Measurements from ENCODE around the gene DHRS11.

Gene DHRS11

DNA sequence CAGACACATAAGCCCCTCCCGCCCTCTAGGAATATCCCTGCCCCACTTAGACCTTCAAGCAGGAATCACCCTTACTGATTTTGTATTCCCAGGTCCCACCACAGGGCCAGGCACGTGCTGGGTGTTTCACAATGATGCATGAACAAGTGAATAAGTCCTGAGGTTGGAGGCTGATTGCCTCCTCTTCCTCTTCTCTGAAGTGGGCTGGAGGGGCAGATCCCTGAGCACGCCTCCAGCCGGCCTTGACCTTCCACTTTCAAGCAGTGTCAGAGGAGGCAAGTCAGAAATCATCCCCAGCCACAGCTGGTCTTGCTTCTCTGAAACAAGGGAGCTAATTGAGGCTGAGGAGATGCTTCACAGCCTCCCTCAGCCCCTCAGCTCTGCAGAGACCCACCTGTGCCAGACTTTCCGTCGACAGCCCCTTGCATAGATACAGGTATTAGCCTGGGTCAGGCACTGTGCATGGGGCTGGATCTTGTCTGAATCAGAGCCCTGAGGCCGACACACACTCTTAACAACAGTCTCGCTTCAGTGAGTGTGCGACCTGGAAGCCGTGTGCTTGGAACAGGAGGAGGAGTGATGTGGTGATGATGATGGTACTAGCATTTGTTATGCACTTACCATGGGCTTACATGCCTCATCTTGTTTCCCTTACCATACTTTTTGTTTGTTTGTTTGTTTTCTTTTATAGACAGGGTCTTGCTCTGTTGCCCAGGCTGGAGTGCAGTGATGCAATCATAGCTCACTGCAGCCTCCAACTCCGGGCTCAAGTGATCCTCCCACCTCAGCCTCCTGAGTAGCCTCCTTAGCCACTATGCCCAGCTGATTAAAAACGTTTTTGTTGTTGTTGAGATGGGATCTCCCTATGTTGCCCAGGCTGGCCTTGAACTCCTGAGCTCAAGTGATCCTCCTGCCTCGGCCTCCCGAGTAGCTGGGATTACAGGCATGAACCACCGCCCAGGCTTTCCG is 24.7 kb downstream of the DHRS11 start:
- DNase-seq = no peak

DNA sequence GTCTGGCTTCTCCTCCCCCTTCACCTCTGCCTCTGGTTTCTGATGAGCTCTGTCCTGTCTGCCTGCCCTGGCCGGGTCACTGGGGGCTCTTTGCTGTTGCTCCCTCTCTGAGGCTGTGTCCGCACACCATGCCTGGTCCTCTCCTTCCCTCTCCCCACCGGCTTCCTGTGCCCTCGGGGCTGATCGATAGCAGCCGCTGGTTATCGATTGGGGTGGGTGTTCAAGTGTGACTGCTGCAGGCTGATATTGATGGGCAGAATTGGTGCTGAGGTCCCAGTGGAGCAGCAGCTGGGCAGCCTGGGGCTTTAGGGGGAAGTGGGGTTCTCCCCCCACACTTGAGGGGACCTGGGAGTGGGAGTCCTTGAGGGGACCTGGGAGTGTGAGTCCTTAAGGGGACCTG is 26.1 kb downstream of the DHRS11 start:
- DNase-seq = no peak

DNA sequence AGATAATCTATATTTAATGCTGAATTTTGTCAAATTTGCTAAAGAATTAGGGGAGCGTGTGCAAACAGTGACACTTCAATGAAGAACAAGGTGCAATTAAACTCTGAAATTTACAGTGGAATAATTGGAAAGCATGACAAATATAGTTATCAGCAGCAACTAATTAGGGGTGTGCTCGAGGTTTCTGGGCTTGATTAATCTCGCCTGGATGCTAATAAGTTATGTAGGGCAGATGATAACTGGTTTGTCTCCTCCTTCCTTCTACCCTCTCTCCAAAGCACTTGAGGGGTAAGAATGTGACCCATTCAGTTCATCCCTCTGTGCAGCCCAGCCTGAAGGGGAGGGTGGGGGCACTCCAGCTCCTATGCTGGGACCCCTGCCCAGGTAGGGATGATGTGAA is 31.6 kb downstream of the DHRS11 start:
- DNase-seq = no peak

DNA sequence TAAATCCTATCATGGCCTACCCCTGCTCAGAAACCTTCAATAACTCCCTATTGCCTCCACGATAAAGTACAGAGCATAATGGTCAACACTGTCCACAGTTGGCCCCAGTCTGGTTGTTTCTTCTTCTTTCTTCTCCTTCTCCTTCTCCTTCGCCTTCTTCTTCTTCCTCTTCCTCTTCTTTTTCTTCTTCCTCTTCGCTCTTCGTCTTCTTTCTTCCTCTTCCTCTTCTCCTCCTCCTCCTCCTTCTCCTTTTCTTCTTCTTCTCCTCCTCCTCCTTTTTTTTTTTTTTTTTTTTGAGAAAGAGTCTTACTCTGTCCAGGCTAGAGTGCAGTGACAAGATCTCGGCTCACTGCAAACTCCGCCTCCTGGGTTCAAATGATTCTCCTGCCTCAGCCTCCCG is 33.5 kb downstream of the DHRS11 start:
- DNase-seq = no peak

DNA sequence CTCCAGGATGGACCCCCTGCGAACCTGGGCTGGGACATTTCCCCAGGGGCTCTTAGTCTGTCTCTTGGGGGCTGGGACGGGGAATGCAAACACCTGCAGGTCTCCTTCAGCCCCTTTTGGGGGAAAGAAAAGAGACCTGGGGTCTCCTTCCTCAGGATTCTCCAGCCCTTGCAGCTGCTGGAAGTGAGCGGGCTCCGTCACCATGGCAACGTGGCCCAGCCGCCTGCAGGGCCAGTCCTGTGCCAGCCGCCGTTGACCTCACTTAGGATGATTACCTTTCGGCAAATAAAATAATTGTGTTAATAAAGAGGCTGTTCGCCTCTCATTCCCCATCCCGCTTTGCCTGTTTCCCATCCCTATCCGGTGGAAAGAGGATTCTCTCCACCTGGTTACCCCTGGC is 35.4 kb downstream of the DHRS11 start:
- no peak for DNase-seq

DNA sequence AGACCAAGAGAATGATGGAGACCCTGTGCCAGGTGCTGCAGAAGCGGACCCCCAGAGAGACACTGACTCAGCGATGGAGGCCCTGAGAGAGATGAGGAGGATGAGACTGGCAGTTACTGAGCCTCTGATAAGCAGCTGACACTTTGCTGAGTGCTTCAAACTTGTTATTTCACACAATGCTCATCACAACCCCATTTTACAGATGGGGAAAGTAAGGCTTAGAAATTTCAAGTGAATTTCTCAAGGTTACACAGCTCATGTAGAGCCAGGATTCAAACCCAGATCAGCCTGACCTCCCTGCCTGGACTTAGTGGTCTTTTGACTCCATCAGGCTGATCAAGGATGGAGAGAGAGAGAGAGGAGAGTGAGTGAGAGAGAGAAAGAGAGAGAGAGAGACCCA is 36.9 kb downstream of the DHRS11 start:
- DNase-seq = no peak

DNA sequence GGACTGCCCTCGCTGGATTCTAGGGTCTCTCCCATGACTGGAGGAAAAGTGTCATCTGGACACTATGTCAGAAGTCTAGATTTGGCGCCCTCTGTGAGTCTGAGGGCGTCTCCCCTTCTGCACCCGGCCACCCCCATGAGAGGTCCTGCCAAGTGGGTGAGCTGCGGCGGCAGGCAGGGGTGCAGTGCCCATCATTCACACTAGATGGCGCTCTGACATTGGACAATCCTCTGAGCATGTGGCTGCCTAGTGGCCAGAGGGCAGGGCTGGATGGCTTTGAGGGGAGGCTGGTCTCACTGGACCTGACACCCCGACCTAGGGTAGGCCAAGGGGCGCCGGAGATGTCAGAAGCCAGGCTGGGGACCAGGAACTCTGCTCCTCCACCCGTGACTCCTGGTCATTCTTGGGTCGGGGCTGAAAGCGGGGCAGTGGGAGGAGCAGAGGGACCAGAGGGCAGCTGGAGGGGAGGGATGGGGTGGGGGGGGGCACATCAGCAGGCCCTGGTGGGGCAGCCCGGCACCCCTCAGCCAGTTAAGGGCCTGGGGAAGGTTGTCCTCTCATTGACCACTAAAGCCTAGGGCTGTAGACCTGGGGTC is 37.7 kb downstream of the DHRS11 start:
- DNase-seq = peak; percentile 81

DNA sequence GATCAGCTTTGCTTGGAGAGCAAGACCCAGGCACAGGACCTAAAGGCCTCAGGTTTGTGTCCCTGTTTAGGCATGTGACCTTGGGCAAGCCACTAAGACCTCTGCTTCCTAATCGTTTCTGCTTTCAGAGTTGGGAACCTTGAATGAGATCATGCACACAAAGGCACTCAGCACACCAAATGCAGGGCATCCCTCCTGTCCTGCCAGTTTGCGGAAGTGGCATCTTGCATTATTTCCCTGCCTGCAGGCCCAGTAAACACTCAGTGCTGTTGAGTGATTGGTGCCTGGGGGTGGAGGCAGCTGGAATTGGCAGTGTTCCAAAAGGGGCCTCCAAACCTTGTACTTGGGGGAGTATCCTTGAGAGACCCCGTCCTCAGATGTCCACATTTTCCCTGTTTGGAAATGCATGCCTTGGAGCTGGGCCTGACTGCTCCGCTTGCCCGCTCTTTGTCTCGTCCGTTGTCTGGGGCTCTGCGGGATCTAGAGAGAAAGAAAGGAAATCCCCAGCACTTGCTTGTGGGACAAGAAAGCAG is 38.4 kb downstream of the DHRS11 start:
- DNase-seq = no peak

DNA sequence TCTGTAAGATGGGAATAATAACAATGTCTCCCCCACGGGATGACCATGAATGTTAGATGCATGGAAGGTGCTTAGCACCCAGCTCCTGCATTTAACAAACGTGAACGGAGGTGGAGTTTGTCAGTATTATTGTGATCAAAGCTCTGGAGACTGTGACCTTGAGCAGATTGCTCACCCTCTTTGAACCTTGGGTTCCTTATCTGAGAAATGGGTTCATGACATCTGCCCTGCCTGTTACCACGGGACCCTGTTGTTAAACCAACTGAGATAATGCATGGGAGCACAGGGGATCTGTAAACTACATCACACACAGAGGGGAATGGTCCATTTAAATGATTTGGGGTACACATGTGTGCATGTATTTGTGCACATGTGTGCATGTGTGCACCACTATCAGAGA is 39.3 kb downstream of the DHRS11 start:
- DNase-seq = no peak

DNA sequence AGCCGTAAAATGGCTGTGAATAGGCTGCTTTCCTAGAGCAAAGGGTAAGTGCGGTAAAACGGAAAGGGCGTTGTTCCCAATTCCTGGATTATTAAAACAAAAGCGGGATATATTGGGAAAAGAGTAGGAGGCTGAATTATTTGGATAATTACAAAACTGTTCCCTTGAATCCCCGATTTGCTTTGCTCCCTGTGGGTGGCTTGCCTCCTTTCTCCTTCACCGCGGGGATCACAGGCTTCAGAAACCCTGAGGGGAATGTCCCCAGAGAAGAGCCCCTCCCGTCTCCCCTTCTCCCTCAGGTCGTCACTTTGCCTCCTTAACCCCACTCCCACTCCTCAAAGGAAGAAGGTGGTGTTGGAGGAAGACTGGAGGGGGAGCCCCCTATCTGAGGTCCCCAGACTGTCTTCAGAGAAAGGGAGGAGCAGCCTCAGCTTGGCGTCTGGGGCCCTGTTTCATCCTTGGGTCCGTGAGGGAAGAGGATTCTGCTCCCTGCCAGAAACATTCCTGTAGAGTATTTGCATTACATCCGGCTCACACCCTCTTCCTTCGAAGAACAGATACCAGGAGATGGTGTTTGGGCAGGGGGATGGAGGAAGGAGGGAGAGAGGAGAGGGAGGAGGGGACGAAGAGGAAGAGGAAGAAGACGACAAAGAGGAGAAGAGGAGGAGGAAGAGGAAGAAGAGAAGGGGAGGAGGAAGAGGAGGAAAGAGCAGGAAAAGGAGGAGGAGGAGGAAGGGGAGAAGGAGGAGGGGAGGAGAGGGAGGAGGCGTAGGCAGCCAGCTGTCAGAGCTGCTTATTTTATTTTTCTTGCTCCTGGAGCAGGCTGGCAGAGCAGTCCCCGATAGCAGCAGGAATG is 41.5 kb downstream of the DHRS11 start:
- DNase-seq = no peak

DNA sequence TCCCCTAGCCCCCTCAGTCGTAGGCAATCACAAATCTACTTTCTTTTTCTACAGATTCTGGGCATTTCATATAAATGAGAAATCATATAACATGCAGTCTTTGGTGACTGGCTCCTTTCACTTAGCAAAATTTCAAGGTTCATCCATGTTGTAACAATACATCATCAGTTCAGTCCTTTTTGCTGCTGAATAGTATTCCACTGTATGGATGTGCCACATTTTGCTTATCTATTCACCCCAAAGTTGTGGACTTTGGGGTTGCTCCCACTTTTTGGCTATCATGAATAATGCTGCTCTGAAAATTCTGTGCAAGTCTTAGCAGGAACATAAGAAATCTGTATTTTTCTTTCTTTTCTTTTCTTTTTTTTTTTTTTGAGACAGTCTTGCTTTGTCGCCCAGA is 48.7 kb downstream of the DHRS11 start:
- DNase-seq = no peak

DNA sequence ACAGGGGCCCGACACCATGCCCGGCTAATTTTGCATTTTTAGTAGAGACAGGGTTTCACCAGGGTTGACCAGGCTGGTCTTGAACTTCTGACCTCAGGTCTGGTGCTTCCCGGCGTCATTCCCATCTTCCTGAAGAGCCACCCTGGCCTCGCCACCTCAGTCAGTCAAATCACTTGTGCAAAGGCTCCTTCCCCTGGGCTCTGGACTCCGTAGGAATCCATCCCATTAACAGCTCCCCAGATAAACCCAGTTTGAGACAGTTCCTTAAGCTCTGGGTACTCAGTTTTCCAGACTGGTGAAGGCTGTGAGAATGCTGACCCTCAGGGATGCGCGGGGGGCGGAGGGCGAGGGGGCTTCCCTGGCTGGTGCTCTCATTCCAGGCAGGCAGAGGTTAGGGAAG is 49.2 kb downstream of the DHRS11 start:
- DNase-seq = no peak

DNA sequence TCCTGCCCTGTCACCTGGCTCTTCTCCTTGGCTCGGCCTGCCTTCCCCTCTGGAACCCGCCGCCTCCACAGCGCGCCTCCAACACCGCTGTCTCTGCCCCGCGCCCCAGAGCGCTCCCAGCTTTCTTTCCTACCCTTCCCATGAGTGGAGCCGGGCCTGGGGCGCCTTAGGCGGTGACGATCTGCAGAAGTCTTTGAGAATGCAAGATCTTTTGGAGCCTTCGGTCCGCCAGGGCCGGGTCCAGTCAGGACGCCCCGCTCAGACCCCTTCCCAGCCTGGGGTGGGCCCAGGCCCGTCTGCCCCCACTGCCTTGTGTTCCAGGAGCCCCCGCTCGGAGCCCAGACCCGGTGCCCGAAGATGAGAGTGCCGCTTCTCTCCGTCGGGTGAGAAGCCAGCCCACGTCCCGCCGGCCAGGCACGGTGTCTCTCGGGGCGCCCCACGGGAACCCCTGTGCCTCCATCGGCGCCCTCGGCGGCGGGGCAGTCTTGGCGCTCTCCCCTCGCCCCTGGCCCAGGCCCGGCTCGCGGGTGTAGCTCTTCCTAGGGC is 49.7 kb downstream of the DHRS11 start:
- no peak for DNase-seq

DNA sequence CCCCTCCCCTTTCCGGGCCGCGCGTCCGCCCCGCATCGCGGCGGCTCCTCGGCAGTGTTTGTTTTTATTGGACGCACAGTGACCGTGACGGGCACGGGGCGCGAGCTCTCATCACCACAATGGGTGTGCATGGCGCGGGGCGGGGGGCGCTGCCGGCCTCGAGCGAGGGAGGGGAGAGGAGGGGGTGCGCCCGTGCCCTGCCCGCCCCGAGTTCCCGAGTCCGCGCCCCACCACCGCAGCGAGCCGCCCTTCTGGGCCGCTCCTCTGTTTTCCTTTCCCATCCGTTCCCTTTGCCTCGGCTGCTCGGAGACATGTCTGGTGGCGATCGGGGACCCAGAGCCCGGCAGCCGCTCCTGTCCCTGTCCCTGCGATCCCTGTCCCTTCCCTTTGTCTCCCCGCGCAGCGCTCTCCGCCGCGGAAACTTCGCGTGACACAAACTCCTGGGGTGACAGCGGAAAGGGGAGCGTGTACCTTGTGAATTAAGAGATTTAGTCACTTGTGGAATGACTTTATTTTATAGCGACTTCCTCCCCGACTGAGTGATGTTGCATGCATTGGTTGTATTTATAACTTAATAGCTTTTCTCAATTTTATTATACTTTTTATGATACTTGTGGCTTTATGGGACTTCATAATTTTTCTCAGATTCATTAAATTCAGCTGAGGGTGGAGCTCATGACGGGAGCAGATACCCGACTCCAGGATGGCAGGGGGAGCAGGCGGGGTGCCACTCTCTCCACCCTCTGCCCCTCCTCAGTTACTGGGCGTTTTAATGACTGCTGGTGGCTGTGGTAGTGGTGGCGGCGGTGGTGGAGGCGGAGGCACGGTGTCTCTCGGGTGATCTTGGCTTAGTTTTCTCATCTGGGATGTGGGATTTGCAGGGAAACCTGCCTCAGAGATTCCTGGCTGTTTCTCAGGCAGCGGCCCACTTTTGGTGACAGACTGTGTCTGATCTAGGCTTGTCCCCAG is 50.5 kb downstream of the DHRS11 start:
- no peak for DNase-seq

DNA sequence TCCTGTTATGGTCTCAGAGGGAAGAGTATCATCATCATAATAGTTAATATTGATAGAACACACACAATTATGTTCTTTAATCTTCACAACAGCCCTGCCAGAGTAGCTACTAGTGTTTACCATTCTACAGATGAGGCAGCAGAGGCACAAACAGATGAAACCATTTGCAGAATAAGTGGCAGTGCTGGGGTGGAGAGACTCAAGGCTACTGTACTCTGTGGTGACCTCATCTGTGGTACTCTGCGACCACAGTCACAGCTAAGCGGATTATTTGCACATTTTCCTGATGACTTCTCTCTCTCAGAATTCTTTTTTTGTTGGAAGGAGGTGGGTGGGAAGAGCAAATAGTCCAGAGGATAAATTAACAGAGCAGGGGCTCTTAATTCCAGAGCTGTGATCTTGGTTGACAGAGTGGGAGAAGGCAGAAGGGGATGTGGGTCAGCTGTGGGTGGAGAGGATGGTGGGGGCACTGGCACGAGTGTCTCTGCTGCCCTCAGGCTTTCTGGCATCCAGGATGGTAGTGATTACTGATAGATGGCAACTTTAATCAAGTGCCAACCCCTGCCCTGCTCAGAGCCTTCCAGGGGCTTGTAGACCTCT is 51.5 kb downstream of the DHRS11 start:
- no peak for DNase-seq

DNA sequence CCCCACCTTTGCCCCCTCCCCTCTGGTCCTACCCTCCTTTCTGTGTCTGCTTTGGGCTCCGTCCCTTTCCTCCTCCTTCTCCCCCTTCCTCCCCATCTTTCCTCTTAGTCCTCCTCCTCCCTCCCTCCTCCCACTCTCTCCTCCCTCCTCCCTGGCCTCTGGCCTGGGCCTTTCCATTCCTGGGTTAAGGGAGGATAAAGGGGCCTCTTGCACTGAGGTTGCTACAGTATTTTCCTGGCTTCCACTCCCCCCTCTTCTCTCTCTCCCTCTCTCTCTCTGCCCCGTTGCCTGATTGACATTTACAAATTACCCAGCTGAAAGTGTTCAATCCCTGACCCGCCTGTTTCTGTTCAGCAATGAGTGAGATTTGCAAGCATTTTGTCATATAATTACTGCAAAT is 53.7 kb downstream of the DHRS11 start:
- DNase-seq = no peak

DNA sequence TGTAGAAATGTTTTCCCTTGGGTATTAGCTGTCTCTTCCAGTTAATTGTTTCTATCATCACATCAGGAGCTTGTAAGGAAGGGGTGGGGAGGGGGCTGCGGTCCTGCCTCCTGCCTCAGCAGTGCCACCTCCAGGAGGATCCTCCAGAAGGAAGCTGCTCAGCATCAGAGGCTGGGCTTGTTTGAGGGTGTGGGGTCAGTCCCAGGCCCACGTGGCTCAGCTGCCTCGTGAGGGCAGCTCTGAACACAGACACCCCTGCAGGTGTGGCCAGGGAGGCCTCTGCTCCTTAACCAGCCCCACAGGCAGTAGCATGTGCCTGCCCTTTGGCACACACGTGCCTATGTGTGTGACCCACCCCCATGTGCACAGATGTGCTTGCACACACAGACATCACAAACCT is 56.0 kb downstream of the DHRS11 start:
- no peak for DNase-seq

DNA sequence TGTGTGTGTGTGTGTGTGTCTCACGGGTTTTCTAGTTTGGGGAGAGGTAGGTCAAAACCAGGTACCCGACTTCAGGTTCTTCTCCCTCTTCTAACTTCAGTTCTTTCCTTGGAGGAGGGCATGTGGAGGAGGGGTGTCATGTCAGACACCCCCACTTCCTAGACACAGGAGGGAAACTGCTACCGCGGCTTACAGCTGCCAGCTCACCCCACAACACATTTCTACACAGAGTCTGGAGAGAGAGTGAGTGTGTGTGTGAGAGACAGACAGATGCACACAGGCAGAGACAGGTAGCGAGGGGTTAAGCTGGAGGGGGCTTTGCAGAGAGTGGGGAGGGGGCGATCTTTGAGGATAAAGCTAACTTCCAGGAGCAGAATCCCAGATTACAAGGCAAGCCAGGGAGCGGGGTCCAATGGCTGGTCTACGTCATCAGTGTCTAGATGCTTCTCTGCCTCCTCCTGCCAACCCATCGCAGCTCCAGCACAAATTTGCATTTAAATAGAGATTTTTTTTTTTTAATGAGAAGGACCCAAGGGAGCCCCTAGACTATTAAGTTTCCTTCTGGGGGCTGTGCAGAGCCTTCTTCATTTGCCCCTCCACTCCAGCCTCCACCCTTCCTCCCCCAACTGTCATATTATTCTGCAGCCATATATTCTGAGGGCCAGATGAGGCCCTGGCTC is 58.6 kb downstream of the DHRS11 start:
- DNase-seq = no peak

Measured in CD4-positive, alpha-beta T cell treated with Interleukin-10 for 1 hour (primary cell).